GM18499 (cell line): Measurements from ENCODE around the gene PIM1.
"Not testable (repeated sequence)": the region's sequence is repeated elsewhere in the genome, so short reads cannot be mapped to it uniquely, and the experiment has no call there.

Experiments
- ATAC-seq: cut with Tn5 transposase; IDR thresholded peaks from one replicate; pipeline ENCODE4 v1.9.1; 2021; ENCODE audit warnings: moderate number of reproducible peaks; ENCODE audit not compliant: insufficient read depth, unreplicated experiment

PIM1 gene

GRCh38 chr6:37169496-37170272 is at the start of gene PIM1:
TSS of gene PIM1 (plus strand) at chr6:37170152. CDS start at chr6:37170576, 424 bp downstream.
- ATAC-seq: peak; percentile 34

GRCh38 chr6:37121556-37121955 is 48.4 kb upstream of the PIM1 start:
- ATAC-seq: no peak

DNA sequence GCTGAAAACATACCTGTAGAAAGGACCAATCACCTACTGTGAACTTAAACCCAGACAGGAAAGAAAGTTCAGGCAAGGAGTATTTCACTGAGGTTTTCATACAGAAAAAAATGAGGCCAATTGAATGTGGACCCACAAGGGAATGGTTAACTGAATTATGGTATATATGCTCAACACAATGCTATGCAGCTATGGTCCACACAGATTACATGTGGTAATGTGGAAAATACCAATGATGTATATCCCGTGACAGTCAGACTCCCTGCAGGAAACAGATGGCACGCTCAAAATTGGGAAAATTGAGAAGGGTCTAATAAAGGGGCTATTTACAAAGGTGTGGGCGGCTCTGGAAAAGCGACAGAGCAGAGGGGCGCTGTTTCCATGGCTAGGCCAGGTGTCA is 47.1 kb upstream of the PIM1 start:
- ATAC-seq: no peak

GRCh38 chr6:37123957-37124729 is 45.8 kb upstream of the PIM1 start:
- no peak for ATAC-seq

GRCh38 chr6:37125774-37126492 is 44.0 kb upstream of the PIM1 start:
- ATAC-seq: no peak

DNA sequence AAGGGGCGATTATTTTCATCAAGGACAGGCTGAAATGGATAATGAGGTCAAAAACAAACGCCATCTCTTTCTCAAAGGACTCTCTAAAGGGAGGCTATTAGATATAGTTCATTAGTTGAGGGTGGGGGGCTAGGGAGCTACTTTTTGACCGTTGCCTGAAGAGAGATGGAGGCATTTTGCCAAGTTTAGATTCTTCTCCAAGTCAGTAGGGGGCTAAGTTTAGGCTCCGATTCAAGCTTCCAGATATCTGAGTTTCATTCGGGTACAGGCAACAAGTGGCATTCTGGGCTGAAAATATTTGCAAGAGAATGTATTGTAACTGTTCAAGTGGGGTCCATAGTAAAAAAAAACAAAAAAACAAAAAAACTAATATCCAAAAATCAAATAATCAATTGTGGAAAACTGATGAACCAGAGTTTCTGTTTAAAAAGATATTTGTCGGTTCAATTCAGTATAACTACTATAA is 43.4 kb upstream of the PIM1 start:
- no peak for ATAC-seq

GRCh38 chr6:37126961-37127616 is 42.9 kb upstream of the PIM1 start:
- no peak for ATAC-seq

DNA sequence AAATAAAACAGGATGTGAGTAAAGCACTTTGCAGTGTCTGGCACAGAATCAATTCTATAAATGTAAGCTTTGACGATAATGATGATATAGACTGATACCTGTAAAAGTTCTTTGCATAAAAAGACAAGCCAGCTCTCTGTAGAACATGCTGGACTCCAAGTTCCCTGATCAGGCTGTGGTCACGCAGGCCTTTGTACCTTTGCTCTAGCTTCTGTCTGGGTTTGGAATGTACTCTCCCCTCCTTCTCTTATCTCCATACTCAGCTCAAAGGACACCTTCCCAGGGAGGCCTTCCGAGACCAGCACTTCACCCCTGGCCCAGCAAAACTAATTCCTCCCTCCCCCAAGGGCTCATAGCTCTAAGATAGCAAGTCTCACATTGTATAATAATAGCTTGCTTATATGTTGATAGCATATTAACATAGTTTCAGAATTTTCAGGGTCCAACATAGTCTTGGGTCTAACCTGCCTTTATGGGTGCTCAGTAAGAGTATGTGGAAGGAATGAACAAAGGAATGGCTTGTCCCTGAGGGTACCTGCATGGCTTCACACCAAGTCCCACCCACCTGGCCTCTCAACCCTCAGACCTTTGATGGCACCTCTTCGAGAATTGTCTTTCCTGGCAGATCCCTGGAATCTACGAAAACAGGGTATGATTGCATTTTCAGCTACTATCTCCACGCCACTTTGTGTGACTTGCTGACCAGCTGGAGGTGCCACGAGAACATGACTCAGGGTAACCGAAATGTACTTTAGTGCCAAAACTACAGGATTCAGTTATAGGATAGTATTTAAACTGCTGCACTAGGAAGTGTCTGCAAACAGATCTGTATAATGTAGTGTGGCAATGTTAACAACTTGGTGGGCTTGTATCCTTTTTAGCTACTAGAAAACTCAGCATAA is 41.7 kb upstream of the PIM1 start:
- no peak for ATAC-seq

- ATAC-seq: not testable (repeated sequence)
Measured at GRCh38 chr6:37128863-37129443, 41.0 kb upstream of the PIM1 start.

DNA sequence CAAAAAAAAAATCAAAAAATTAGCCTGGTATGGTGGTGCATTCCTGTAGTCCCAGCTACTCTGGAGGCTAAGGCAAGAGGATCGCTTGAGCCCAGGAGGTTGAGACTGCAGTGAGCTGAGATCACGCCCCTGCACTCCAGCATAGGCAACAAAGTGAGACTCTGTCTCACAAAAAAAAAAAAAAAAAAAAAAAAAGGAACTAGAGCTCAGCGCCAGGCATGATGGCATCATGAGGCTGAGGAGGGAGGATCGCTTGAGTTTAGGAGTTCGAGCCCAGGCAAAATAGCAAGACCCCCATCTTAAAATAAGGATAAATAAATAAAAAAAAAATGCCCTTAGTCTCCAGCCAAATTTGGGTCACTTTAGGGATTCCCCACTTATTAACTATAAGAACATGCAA is 40.4 kb upstream of the PIM1 start:
- no peak for ATAC-seq

GRCh38 chr6:37130704-37131103 is 39.2 kb upstream of the PIM1 start:
- ATAC-seq: no peak

GRCh38 chr6:37131104-37131959 is 38.6 kb upstream of the PIM1 start:
- ATAC-seq: no peak

- no peak for ATAC-seq
Measured at GRCh38 chr6:37131960-37132253, 38.0 kb upstream of the PIM1 start.

DNA sequence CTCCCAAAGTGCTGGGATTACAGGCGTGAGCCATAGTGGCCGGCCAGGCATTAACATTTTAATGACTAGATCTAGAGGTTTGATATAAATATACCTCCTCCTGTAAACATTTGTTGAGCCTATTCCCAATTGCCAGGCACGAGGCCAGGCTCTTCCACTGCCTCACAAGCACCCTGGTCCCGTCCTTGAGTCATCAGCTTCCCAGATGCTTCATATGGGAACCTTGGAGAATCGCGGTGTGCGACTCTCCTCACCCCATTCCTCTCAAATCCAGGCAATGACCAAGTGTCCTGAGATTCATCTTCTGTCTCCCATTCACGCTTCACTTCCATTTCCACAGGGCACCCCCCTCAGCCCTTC is 35.9 kb upstream of the PIM1 start:
- no peak for ATAC-seq

DNA sequence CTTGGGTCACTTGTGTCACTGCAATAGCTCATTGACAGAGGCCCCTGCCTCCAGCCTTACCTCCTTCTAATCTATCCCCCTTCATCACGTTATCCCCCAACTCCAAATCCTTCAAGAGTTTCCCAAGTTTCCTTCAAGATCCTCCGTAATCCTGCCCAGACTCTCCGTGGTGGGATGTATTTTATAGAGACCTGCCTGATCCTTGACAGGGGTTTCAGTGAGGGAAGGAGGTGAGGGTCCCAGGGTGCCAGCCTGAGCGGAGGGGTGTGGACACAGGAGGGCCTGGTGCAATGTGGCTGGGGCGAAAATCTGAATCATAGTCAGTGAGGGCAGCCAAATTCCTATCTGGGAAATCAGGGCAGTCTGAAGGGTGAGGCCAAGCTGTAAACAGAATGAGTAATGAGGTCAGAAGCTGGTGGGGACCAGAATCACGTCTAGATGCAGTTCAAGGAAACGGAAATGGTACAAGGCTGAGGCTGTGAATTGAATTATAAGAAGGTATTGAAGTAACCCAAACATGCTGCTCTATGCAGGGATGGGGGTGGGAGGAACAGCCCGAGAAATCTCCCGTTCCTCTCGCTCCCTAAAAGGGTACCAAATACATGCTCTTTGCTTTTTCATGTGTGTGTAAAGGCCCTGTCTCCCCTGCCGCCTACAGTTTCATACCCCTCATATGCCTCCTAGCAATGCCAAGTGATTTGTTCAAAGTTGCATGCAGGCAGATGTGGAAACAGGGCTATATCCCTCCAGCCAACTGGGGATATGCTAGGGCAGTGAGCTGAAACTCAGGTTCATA is 35.4 kb upstream of the PIM1 start:
- ATAC-seq: no peak

DNA sequence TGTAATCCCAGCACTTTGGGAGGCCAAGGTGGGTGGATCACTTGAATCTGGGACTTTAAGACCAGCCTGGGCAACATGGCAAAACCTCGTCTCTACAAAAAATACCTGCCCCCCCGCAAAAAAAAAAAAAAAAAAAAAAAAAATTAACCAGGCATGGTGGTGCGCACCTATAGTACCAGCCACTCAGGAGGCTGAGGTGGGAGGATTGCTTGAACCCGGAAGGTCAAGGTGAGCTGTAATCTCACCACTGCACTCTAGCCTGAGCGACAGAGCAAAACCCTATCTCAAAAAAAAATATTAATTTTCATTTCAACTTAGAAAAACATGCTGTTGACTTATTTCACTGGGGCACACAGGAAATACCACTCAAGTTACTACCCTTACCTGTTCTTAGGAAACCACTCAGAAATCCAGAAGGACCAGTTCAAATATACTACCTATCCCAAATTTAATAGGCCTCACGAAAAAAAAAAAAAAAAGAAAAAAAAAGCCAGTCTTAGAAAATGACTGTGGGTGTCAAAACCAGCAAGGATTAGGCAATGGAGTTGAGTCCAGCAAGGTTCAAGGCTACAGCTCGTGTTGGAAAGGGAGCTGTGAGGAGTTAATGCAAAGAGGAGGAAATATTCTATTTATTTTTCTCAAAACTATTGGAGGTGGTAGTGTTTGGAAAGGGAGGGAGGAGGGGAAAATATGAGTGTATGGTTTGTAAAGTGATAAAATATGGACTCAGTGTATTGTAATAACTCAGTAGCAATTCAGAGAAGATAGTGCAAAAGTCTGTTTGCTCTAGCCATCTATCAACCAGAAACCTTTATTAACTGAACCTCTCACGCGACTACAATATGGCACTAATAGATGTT is 33.9 kb upstream of the PIM1 start:
- ATAC-seq: no peak

- ATAC-seq: no peak
Measured at GRCh38 chr6:37136821-37137200, 33.1 kb upstream of the PIM1 start.
